ENCODE measurements around the gene HTRA1. TPM values are rescaled to one million over a fixed set of nuclear protein-coding genes. Genes with fewer than 3 reads are reported as not detected.

HTRA1 gene
- total RNA-seq, 1 experiment from 2014 or later, result 0.17 TPM

DNA sequence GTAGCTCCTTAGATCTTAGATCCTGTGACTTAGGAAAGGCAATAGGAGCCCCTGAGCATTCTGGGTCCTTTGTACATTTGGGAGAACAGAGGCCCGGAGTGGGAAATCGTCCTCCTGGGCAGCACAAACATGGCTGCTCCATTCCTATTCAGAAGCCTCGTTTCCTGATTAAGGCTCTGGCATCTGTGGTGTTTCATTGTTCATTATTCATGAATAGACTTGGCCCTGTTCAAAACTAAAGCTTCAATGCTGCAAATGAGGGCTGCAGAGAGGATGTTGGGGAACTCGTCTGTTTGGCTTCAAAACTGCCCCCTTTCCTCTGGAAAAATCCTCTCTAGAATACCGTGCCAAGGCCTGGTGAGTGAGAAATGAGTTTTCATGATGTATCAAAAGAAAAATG lies 3.4 kb upstream of the HTRA1 start:
- intact Hi-C loops (cut with micrococcal nuclease; ENCODE audit: unreplicated experiment), result no loop called here
- BruUV-seq (replicated peaks), result no TSS peak
- ChIA-PET POLR2A (ENCODE audit: low non-redundant PET) (no interaction called here), CTCF (no interaction called here)
- Histone ChIP-seq H3K27me3 (replicated peaks; ENCODE audit: insufficient read depth, low read depth, low read length, poor library complexity) (peaks cover 32% of the 10 kb centered on the region), H3K4me3 (ENCODE audit: low read depth, low read length, poor library complexity, severe bottlenecking) (no peak overlapping the region), H3K4me1 (ENCODE audit: insufficient read depth, low read length, poor library complexity, severe bottlenecking) (peaks cover 5% of the 10 kb centered on the region), H3K27ac (ENCODE audit: low read depth, low read length, poor library complexity, severe bottlenecking) (no peak overlapping the region), H3K36me3 (ENCODE audit: insufficient read depth, low read length, poor library complexity, severe bottlenecking) (no peaks in the 10 kb centered on the region), H3K9me3 (ENCODE audit: low read depth, low read length, poor library complexity, severe bottlenecking) (no peaks in the 10 kb centered on the region)
- peak; percentile 21 for DNase-seq (ENCODE audit: low spot score)
- TF ChIP-seq, protein P1, sequence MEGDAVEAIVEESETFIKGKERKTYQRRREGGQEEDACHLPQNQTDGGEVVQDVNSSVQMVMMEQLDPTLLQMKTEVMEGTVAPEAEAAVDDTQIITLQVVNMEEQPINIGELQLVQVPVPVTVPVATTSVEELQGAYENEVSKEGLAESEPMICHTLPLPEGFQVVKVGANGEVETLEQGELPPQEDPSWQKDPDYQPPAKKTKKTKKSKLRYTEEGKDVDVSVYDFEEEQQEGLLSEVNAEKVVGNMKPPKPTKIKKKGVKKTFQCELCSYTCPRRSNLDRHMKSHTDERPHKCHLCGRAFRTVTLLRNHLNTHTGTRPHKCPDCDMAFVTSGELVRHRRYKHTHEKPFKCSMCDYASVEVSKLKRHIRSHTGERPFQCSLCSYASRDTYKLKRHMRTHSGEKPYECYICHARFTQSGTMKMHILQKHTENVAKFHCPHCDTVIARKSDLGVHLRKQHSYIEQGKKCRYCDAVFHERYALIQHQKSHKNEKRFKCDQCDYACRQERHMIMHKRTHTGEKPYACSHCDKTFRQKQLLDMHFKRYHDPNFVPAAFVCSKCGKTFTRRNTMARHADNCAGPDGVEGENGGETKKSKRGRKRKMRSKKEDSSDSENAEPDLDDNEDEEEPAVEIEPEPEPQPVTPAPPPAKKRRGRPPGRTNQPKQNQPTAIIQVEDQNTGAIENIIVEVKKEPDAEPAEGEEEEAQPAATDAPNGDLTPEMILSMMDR (conservative IDR thresholded peaks at IDR 0.05; ENCODE audit: low read depth, low read length), result no peak
- TF ChIP-seq EZH2 (IDR thresholded peaks at IDR 0.05; ENCODE audit: borderline replicate concordance, low read depth, low read length, poor library complexity, severe bottlenecking), result no peak

DNA sequence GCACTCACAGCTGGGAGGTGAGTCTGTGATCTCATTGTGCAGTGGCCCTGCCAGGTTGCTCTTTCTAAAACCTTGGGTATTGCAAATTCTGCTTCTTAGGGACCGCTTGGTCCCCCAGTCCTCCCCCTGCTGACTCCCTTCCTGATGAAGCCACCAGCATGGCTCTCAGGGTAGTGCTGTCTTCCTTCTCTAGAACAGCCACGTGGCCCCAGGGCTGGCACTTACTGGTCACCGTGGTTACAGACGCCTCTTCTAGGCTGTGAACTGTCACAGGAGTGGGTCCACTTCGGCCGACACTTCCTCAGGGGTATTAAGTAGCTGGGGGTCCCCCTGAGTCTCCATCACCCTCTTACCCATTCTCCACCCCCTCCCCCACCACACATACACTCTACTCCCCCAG lies 2.7 kb upstream of the HTRA1 start:
- no TSS peak for BruUV-seq (replicated peaks)
- CTCF ChIA-PET, result no interaction called here
- POLR2A ChIA-PET (ENCODE audit: low non-redundant PET), result no interaction called here

DNA sequence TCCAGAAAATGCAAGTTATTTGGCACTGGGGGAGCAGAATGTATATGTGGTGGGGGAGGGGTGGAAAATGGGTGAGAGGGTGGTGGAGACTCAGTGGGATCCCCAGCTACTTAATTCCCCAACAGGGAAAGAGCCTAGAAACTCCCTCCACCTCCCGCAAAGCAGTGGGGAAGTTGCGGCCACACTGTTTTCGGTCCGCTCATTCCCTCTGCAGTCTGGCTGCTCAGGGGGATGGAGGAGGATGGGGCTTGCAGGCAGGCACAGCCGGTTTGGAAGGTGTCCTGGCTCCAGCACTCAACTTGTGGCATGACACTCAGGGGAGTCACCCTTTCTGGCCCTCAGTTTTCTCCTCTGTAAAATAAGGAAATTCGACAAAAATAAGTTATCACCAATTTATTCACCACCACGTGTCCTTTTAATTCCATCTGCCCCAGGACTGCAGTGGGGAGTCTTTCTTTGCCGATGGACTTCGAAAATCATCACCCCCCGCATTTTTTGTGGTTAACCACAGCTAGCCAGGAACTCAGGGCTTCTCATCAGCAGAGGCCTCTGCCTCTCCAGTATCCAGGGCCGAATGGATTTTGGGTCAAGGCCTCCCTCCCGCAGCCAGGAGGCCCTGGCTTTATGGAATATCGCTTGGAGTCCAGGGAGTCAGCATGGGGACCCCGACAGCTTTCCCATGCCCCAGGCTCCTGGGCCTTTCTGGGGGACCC lies 1.6 kb upstream of the HTRA1 start:
- H3K27me3 ChIP-seq (replicated peaks; ENCODE audit: insufficient read depth, low read depth, low read length, poor library complexity), result peaks cover 49% of the 10 kb centered on the region
- H3K9me3 ChIP-seq (ENCODE audit: low read depth, low read length, poor library complexity, severe bottlenecking), result no peaks in the 10 kb centered on the region
- ChIA-PET CTCF (no interaction called here), POLR2A (ENCODE audit: low non-redundant PET) (no interaction called here)
- H3K36me3 ChIP-seq (ENCODE audit: insufficient read depth, low read length, poor library complexity, severe bottlenecking), result no peaks in the 10 kb centered on the region
- TF ChIP-seq EZH2 (IDR thresholded peaks at IDR 0.05; ENCODE audit: borderline replicate concordance, low read depth, low read length, poor library complexity, severe bottlenecking), result no peak
- TF ChIP-seq, protein P1 (conservative IDR thresholded peaks at IDR 0.05; ENCODE audit: low read depth, low read length), result no peak
- DNase-seq (ENCODE audit: low spot score), result no peak
- H3K27ac ChIP-seq (ENCODE audit: low read depth, low read length, poor library complexity, severe bottlenecking), result no peak overlapping the region
- peaks cover 5% of the 10 kb centered on the region for H3K4me1 ChIP-seq (ENCODE audit: insufficient read depth, low read length, poor library complexity, severe bottlenecking)
- intact Hi-C loops (cut with micrococcal nuclease; ENCODE audit: unreplicated experiment), result no loop called here
- no peak overlapping the region for H3K4me3 ChIP-seq (ENCODE audit: low read depth, low read length, poor library complexity, severe bottlenecking)
- BruUV-seq (replicated peaks), result no TSS peak

More for the DNA sequence above, 2.7 kb upstream of the HTRA1 start:
- no peak for DNase-seq (ENCODE audit: low spot score)
- peaks cover 39% of the 10 kb centered on the region for H3K27me3 ChIP-seq (replicated peaks; ENCODE audit: insufficient read depth, low read depth, low read length, poor library complexity)
- no peaks in the 10 kb centered on the region for H3K9me3 ChIP-seq (ENCODE audit: low read depth, low read length, poor library complexity, severe bottlenecking)
- no peak overlapping the region for H3K4me3 ChIP-seq (ENCODE audit: low read depth, low read length, poor library complexity, severe bottlenecking)
- intact Hi-C loops (cut with micrococcal nuclease; ENCODE audit: unreplicated experiment), result no loop called here
- TF ChIP-seq, protein P1 (conservative IDR thresholded peaks at IDR 0.05; ENCODE audit: low read depth, low read length), result no peak
- TF ChIP-seq EZH2 (IDR thresholded peaks at IDR 0.05; ENCODE audit: borderline replicate concordance, low read depth, low read length, poor library complexity, severe bottlenecking), result no peak
- peaks cover 5% of the 10 kb centered on the region for H3K4me1 ChIP-seq (ENCODE audit: insufficient read depth, low read length, poor library complexity, severe bottlenecking)
- H3K36me3 ChIP-seq (ENCODE audit: insufficient read depth, low read length, poor library complexity, severe bottlenecking), result no peaks in the 10 kb centered on the region
- no peak overlapping the region for H3K27ac ChIP-seq (ENCODE audit: low read depth, low read length, poor library complexity, severe bottlenecking)
